ENCODE measurements around the gene MARCHF4.

The MARCHF4 gene

DNA sequence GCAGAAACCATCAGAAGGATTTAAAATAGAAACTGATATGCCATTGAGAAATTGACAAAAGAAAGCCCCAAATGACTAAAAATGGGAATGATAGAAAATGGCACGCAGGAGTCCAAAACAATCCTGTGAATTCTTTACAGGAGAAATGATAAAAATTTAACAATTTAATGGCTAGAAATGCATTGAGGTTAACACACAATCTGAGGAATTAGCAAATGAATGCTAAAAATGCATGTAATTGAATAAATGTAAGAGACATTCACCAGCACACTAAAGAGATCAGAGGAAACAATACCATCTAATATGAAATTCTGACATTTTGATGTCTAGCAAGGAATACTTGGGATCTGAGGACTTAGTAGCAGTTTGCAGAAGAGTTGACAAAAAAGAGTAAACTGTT is 37.0 kb downstream of the MARCHF4 start:
- Histone ChIP-seq H3K9me2 (replicated peaks; ENCODE audit: insufficient read depth, low read length) (no peaks in the 10 kb centered on the region), H3K27ac (ENCODE audit: low read length) (no peak overlapping the region), H4K20me1 (ENCODE audit: insufficient read depth, low read length) (no peaks in the 10 kb centered on the region), H3K4me3 (ENCODE audit: low read length) (no peak overlapping the region), H3K9ac (ENCODE audit: low read length) (no peak overlapping the region), H3F3A (ENCODE audit: insufficient read depth, low read length) (no peaks in the 10 kb centered on the region), H3K4me2 (ENCODE audit: low read depth, low read length) (no peak overlapping the region), H3K9me3 (replicated peaks; ENCODE audit: insufficient read depth, low read length) (no peaks in the 10 kb centered on the region), H3K36me3 (replicated peaks; ENCODE audit: insufficient read depth, low read length) (no peaks in the 10 kb centered on the region), H2AFZ (ENCODE audit: low read length) (no peak overlapping the region), H3K4me1 (ENCODE audit: low read length) (no peaks in the 10 kb centered on the region), H3K79me2 (ENCODE audit: low read length) (no peaks in the 10 kb centered on the region), H3K27me3 (replicated peaks; ENCODE audit: insufficient read depth, low read length) (no peaks in the 10 kb centered on the region)
- TF ChIP-seq, protein P1, sequence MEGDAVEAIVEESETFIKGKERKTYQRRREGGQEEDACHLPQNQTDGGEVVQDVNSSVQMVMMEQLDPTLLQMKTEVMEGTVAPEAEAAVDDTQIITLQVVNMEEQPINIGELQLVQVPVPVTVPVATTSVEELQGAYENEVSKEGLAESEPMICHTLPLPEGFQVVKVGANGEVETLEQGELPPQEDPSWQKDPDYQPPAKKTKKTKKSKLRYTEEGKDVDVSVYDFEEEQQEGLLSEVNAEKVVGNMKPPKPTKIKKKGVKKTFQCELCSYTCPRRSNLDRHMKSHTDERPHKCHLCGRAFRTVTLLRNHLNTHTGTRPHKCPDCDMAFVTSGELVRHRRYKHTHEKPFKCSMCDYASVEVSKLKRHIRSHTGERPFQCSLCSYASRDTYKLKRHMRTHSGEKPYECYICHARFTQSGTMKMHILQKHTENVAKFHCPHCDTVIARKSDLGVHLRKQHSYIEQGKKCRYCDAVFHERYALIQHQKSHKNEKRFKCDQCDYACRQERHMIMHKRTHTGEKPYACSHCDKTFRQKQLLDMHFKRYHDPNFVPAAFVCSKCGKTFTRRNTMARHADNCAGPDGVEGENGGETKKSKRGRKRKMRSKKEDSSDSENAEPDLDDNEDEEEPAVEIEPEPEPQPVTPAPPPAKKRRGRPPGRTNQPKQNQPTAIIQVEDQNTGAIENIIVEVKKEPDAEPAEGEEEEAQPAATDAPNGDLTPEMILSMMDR (IDR thresholded peaks at IDR 0.05; ENCODE audit: low read length): no peak
- no peak for TF ChIP-seq EZH2phosphoT487 (IDR thresholded peaks at IDR 0.05; ENCODE audit: low read length)
- TF ChIP-seq EZH2 (optimal IDR thresholded peaks at IDR 0.05; ENCODE audit: low read depth, low read length): no peak
- DNase-seq: no peak

DNA sequence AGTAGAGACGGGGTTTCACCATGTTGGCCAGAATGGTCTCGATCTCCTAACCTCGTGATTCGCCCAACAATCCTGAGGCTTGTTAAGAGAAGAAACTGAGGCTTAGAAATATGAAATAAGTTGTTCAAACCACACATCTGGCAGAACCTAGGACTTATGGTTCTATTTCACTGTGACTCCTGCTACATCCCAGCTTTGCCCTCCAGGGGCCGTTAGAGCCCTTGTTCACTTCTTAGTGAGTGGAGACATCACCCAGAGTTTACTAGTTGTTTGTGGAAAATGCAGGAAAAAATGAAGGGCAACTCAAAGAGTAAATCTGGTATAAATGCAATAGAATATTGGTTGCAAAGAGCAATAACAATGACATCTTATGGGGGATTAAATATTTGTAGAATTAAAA is 43.9 kb downstream of the MARCHF4 start:
- Histone ChIP-seq H3K4me1 (ENCODE audit: low read length) (no peaks in the 10 kb centered on the region), H3K36me3 (replicated peaks; ENCODE audit: insufficient read depth, low read length) (no peaks in the 10 kb centered on the region), H3K9me3 (replicated peaks; ENCODE audit: insufficient read depth, low read length) (no peaks in the 10 kb centered on the region), H3K79me2 (ENCODE audit: low read length) (no peaks in the 10 kb centered on the region), H3K4me2 (ENCODE audit: low read depth, low read length) (no peak overlapping the region), H3K4me3 (ENCODE audit: low read length) (no peak overlapping the region), H3K9me2 (replicated peaks; ENCODE audit: insufficient read depth, low read length) (no peaks in the 10 kb centered on the region), H3K27ac (ENCODE audit: low read length) (no peak overlapping the region), H2AFZ (ENCODE audit: low read length) (no peak overlapping the region), H3K9ac (ENCODE audit: low read length) (no peak overlapping the region), H4K20me1 (ENCODE audit: insufficient read depth, low read length) (no peaks in the 10 kb centered on the region), H3K27me3 (replicated peaks; ENCODE audit: insufficient read depth, low read length) (no peaks in the 10 kb centered on the region), H3F3A (ENCODE audit: insufficient read depth, low read length) (no peaks in the 10 kb centered on the region)
- TF ChIP-seq EZH2phosphoT487 (IDR thresholded peaks at IDR 0.05; ENCODE audit: low read length) (no peak), EZH2 (optimal IDR thresholded peaks at IDR 0.05; ENCODE audit: low read depth, low read length) (no peak)
- TF ChIP-seq, protein P1 (IDR thresholded peaks at IDR 0.05; ENCODE audit: low read length): no peak
- no peak for DNase-seq

DNA sequence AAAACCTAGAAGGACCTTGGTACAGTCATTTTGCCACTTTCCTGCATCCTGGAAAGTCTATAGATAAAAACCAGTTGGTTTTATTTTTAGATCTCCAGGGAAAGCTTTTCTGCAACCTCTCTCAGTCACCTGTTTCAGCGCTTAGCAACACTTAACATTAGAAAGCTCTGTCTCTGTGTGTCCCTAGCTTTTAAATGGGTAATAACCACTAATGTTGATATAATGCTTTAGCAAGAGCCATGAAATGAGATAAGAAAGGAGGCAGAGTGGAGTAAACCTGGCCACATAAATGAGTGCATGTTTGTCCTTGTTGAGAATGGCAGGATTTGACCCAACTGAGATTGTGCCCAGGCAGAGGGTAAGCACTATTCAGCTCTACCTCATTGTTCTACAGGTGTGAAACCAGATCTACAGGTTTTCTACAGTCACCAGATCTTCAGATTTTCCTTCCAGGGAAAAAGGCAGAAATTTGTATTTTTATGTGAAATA is 44.8 kb downstream of the MARCHF4 start:
- Histone ChIP-seq H3K4me1 (ENCODE audit: low read length) (no peaks in the 10 kb centered on the region), H3K36me3 (replicated peaks; ENCODE audit: insufficient read depth, low read length) (no peaks in the 10 kb centered on the region), H4K20me1 (ENCODE audit: insufficient read depth, low read length) (no peaks in the 10 kb centered on the region), H3K9ac (ENCODE audit: low read length) (no peak overlapping the region), H3K27me3 (replicated peaks; ENCODE audit: insufficient read depth, low read length) (no peaks in the 10 kb centered on the region), H3K27ac (ENCODE audit: low read length) (no peak overlapping the region), H3F3A (ENCODE audit: insufficient read depth, low read length) (no peaks in the 10 kb centered on the region), H2AFZ (ENCODE audit: low read length) (no peak overlapping the region), H3K4me2 (ENCODE audit: low read depth, low read length) (no peak overlapping the region), H3K4me3 (ENCODE audit: low read length) (no peak overlapping the region), H3K9me2 (replicated peaks; ENCODE audit: insufficient read depth, low read length) (no peaks in the 10 kb centered on the region), H3K79me2 (ENCODE audit: low read length) (no peaks in the 10 kb centered on the region), H3K9me3 (replicated peaks; ENCODE audit: insufficient read depth, low read length) (no peaks in the 10 kb centered on the region)
- no peak for DNase-seq
- TF ChIP-seq, protein P1 (IDR thresholded peaks at IDR 0.05; ENCODE audit: low read length): no peak
- TF ChIP-seq EZH2phosphoT487 (IDR thresholded peaks at IDR 0.05; ENCODE audit: low read length) (no peak), EZH2 (optimal IDR thresholded peaks at IDR 0.05; ENCODE audit: low read depth, low read length) (no peak)
